GM10266 (cell line): ENCODE results near the gene REXO2.

Experiments used
- DNase-seq: peaks from one replicate; pipeline ENCODE4 v3.0.0; 2012; ENCODE audit errors: extremely low spot score
- CTCF ChIP-seq: IDR thresholded peaks from 2 replicates; pipeline ENCODE4 v1.5.1; 2012; ENCODE audit warnings: mild to moderate bottlenecking, low read depth; ENCODE audit not compliant: control insufficient read depth, insufficient read depth; ENCODE audit errors: missing control alignments

REXO2 gene

GRCh38 chr11:114441921-114442320, 2.7 kb downstream of the REXO2 start:
- TF ChIP-seq CTCF = no peak
- no peak for DNase-seq

DNA sequence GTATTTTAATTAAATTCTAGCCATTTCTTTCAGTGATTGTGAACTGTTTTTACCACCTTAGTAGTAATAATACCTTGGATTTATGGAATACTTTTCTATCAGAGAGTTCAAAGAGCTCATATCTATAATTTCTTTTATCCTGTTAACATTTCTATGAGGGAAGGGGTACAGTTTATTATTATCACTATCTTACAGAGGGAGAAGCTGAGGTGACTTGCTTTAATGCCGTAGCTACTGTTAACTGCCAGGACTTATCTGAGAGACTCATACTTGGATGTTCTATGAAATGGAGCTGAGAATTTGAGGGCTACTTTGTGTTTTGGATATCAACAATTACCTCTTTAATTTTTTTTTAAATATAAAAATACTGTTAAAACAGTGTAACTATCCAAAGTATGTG, 3.3 kb downstream of the REXO2 start:
- DNase-seq = no peak
- TF ChIP-seq CTCF = no peak

GRCh38 chr11:114447444-114447843, 8.2 kb downstream of the REXO2 start:
- no peak for TF ChIP-seq CTCF
- no peak for DNase-seq

DNA sequence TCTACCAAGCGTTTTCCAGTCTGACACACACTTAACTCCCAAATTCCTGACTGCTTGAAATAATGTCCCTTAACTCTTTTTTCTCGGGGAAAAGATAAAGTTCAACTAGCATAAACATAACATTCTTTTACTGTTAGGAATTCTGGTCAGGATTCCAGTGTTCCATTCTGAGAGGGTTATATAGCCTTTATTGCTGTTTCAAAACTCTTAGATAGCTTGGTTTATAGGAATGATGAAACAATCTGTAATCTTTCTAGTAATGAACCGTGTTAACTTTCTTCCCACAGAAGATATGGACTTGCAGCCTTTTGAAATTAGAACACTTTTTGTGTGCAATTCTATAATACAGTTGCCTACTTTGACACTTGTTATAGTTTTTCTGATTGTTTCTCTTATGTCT, 8.6 kb downstream of the REXO2 start:
- no peak for TF ChIP-seq CTCF
- DNase-seq = no peak

DNA sequence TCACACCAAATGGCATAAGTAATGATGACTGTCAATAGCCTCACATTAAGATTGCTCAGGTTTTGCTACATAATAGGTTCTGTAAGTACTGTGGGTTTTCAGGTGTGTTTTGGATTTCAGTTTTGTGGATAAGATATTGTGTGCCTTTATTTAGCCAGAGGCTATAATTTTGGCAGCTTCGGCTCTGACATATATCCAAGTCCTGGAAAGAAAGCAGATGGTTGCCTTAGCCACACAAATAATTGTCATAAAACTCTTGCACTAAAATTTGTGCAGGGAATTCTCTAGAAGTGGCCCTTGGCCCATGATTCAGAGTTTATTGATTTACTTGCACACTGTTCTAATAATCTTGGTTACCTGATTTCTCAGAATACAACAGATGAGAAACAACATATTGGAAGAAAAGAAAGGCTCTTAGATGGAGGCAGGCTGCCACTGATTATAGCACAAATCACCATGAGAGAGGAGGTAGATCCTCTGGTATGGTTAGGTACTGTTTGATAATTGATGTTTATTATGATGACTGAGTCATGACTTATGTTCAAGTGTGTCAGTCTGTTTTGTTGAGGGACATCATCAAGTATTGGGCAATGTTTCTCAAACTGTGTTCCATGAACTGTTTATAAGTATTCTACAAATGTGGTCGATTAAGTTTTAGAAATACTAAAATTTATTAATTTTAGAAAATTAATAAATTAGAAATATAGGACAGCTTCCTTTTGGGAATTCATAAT, 9.6 kb downstream of the REXO2 start:
- no peak for DNase-seq
- no peak for TF ChIP-seq CTCF

- no peak for TF ChIP-seq CTCF
- DNase-seq = no peak
Measured at GRCh38 chr11:114449845-114450244, 10.6 kb downstream of the REXO2 start.

DNA sequence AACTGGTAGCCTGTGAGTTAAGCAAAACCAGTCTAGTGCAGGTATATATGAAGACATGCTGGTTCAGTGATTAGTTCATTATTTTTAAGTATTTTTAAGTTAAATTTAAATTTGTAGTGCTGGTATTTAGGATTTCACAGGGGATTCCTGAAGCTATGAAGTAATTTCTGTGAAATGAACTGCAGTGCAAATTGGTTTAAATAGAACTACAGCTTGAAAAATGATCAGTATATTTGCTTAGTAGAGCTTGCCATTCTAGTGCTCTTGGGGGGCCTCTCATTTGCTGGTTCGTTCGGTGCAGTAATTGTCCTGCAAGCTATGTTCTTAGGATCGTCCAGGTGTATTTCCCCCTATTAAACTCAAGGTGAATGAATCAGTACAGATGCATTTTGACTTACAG, 13.1 kb downstream of the REXO2 start:
- no peak for DNase-seq

More for the DNA sequence above, 13.1 kb downstream of the REXO2 start:
- TF ChIP-seq CTCF = no peak
